Cardiac fibroblast (primary cell): ENCODE data around the gene VPS37C.
"Not testable (repeated sequence)": the region's sequence is repeated elsewhere in the genome, so short reads cannot be mapped to it uniquely, and the experiment has no call there.

ENCODE experiments used
- DNase-seq, 2 donors: peaks; one replicate each; pipeline versions ENCODE4 v3.0.0 to v3.0.0-alpha.2; 2010; ENCODE audit warnings: low read depth in 2 of 2
- H3K4me3 ChIP-seq, 2 donors: replicated peaks in 1 of 2; 1 replicate in 1 of 2; 2 replicates in 1 of 2; pipeline ENCODE4 v1.5.1; 2011; ENCODE audit warnings: low read depth in 2 of 2, low read length in 2 of 2, mild to moderate bottlenecking in 2 of 2, moderate library complexity in 1 of 2
- TF ChIP-seq, protein P1 (sequence below): IDR thresholded peaks from one replicate; pipeline ENCODE4 v1.5.1; 2011; ENCODE audit warnings: low read depth, mild to moderate bottlenecking, low read length, inconsistent platforms

The VPS37C gene

DNA sequence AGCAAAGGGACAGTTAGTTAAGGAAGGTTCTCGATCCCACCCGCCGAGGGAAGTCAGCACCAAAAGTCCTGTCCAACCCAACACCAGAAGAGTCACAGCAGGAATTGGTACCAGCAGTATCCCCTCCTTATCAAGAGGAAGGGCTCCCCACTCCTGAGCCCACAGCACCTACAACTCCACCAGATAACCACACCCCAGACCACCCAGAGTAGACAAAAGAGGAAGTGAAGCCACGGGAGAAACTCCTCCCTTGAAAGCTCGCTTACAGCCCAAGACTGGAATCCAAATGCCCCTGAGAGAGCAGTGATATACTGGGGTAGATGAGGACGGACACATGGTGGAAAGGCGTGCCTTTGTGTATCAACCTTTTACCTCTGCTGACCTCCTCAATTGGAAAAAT lies 66.2 kb downstream of the VPS37C start:
- TF ChIP-seq, protein P1, sequence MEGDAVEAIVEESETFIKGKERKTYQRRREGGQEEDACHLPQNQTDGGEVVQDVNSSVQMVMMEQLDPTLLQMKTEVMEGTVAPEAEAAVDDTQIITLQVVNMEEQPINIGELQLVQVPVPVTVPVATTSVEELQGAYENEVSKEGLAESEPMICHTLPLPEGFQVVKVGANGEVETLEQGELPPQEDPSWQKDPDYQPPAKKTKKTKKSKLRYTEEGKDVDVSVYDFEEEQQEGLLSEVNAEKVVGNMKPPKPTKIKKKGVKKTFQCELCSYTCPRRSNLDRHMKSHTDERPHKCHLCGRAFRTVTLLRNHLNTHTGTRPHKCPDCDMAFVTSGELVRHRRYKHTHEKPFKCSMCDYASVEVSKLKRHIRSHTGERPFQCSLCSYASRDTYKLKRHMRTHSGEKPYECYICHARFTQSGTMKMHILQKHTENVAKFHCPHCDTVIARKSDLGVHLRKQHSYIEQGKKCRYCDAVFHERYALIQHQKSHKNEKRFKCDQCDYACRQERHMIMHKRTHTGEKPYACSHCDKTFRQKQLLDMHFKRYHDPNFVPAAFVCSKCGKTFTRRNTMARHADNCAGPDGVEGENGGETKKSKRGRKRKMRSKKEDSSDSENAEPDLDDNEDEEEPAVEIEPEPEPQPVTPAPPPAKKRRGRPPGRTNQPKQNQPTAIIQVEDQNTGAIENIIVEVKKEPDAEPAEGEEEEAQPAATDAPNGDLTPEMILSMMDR = no peak
- no peak for DNase-seq
- no peak overlapping the region for H3K4me3 ChIP-seq

DNA sequence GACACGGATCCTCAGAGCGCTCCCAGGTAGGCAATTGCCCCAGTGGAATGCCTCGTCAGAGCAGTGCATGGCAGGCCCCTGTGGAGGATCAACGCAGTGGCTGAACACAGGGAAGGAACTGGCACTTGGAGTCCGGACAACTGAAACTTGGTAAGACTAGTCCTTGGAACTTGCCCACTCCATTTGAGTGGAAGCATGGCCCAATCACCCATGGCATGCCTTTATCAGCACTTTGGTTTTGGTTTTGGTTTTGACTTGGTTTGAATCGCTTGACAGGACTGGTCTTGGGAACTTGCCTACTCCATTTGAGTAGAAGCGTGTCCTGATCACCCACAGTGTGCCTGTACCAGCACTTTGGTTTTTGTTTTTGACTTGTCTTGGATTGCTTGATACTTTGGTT lies 67.1 kb downstream of the VPS37C start:
- DNase-seq, H3K4me3 ChIP-seq: not testable (repeated sequence)

DNA sequence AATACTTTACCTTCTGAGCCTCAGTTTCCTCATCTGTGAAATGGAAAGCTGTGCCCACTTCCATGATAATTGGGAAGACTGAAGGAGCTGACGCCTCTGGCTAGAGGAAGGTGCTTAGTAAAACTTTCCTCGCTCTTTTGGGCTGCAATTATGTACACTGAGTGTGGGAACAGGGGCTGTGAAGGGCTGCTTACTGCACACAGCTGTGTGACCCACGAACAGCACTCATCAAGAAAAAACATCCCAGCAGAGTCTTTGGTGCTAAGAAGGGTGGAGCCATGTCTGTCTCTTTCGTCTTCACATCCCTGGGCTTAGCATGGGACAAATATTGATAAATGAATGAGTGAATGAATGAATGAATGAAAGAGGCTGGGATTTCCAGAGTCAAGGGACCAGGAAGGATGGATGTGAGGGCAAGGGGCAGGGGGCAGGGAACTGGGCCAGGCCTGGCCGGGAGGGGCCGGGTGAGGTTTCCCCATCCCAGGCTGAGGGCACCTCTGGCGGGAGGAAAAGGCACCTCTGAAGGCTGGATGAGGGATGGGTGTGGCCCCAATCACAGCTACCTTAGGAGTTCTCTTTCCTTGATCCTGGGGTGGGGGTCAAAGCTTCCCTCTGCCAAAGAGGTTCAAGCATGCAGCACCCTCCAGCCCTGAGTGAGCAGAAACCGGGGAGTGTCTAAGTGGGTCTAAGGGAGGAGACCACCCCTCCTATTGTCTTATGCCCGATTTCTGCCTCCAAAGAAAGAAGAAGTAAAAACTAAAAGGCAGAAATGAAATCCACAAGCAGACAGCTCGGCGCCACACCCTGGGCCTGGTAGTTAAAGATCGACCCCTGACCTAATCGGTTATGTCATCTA lies 68.1 kb downstream of the VPS37C start:
- H3K4me3 ChIP-seq = no peak overlapping the region
- DNase-seq = no peak
- TF ChIP-seq, protein P1 = no peak

DNA sequence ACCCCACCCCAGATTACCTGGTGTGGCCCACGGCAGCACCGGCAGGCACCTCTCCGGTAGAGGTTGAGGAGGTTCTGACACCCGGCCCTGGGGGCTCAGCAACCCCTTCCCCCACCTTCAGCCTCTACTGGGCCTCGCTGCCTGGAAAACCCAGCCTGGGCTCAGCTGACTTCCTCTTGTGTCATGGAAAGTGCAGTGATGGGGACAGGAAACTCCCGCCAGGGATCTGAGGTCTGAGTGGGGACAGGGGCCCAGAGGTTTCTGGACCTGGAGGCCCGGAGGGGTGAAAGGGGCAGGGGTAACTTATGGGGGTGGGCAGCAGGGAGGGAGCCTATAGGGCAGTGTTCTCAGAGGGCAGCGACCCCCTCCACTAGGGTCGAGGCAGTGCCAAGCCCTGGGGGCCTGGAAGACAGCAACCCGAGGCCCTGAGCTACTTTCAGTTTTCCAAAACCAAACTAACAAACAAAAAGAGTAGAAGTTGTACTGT lies 68.9 kb downstream of the VPS37C start:
- TF ChIP-seq, protein P1 = no peak
- no peak for DNase-seq
- H3K4me3 ChIP-seq = no peak overlapping the region

DNA sequence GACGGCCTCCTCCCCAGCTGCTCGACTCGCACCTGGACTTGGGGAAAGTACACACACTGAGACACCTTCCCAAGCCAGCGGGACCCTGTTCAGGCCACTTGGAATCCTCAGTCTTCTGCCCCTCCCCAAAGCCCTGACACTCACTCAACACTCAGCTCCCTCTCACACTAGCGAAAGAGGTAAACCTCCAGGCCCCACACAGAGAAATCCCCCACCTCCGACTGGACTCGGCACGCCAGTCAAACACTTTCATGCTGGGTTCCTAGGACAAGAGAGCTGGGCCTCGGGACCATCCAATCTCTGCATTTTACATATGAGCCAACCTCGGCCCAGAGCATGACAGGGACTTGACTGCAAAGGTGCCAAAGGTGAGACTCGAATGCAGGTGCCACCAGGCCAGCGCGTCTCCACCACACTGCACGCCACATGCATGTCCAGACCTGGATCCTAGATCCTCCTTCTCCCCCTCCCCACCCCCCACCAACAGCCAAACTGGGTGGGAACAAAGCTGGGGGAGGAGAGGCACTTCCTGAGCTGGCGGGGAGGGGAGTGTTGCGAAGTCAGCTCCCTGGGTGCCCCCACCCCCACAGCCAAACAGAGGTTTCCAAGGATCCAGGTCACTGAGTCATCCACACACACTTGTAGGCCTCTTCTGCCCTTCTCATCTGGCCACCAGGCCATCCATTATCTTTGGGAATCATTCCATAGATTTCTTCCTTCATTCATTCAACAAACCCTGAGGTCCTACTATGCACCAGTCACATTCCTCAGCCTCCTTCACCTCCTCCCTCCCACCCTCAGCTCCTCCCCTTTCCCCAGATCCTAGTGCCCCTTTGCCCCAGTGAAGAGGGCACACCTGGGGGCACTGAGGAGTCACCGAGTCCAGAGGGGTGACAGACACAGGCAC lies 69.6 kb downstream of the VPS37C start:
- DNase-seq = peak; percentile 18 to 30
- TF ChIP-seq, protein P1 = no peak
- no peak overlapping the region for H3K4me3 ChIP-seq

DNA sequence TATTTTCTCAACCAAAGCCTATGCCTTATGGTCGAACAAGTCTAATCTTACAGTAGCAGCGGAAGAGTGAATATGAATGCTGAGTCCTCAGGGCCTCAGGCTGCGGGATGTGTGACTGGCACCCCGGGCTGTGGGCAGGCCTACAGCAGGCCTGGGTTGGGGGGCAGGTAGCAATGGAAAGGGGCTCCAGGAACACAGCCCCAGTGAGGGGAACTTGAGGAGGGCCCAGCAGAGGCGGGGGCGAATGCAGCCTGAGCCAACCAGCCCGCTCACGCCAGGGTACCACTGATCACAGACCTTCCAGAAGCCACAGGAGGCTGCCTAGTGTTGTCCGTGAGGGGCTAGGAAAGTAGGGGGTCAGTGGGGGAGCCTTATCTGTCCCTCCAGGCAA lies 70.2 kb downstream of the VPS37C start:
- TF ChIP-seq, protein P1 = no peak
- DNase-seq = no peak
- no peak overlapping the region for H3K4me3 ChIP-seq

DNA sequence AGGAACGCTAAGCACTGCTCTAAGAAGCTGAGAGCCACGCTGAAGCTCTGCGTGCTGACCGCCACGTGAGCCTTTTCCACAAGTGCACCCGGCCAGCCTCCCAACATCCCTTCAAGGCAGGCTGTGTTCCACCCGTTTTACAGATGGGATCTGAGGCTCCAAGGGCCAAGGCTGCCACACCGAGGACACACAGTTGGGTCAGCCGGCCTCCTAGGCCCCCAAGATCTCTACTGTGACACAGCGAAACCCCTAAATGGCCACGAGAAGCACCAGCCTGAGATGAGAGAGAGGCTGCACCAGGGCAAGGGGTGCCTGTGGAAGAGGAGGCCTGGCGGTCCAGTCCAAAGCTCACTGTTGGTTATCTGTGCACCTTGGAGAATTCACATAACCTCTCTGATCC lies 70.7 kb downstream of the VPS37C start:
- TF ChIP-seq, protein P1 = no peak
- H3K4me3 ChIP-seq = no peak overlapping the region

More for the DNA sequence above, 70.7 kb downstream of the VPS37C start:
- no peak for DNase-seq
